K562 (cell line): ENCODE data around the gene AMH. TPM values are rescaled to one million over a fixed set of nuclear protein-coding genes. Genes with fewer than 3 reads are reported as not detected.

Experiments
- BHLHE40 ChIP-seq: IDR thresholded peaks from 2 replicates; pipeline ENCODE4 v1.6.1; 2011; ENCODE audit warnings: low read length, improper control_type of control experiment
- CBX8 ChIP-seq: fragments of 200-600 bp; sonication (generic); IDR thresholded peaks from 2 replicates; pipeline ENCODE4 v1.6.1; 2012; ENCODE audit warnings: borderline replicate concordance, mixed run types, low read depth, mild to moderate bottlenecking, moderate library complexity, mixed read lengths, low read length, control low read depth, inconsistent platforms; ENCODE audit not compliant: poor library complexity, severe bottlenecking; ENCODE audit errors: extremely low read depth
- DACH1 ChIP-seq: fragments of 450-650 bp; IDR thresholded peaks from 2 replicates; pipeline ENCODE4 v1.6.1; 2018; ENCODE audit not compliant: partially characterized antibody
- ELF4 ChIP-seq: fragments of 450-650 bp; formaldehyde crosslinking; IDR thresholded peaks from 2 replicates; pipeline ENCODE4 v1.4.0; 2022; ENCODE audit warnings: missing genetic modification characterization
- HDAC2 ChIP-seq: fragments of 450-650 bp; IDR thresholded peaks from 2 replicates; pipeline ENCODE4 v1.6.1; 2016; ENCODE audit warnings: mild to moderate bottlenecking
- HDAC8 ChIP-seq: fragments of 450-650 bp; IDR thresholded peaks from 2 replicates; pipeline ENCODE4 v1.6.1; 2016; ENCODE audit warnings: mild to moderate bottlenecking, missing genetic modification characterization, moderate library complexity, missing compliant biosample characterization
- HNRNPK ChIP-seq: fragments of 200-400 bp; formaldehyde crosslinking; IDR thresholded peaks from one replicate; pipeline ENCODE4 v1.6.1; 2018; ENCODE audit warnings: mild to moderate bottlenecking, low read depth, low read length; ENCODE audit not compliant: poor library complexity, severe bottlenecking
- KAT2B ChIP-seq: IDR thresholded peaks from one replicate; pipeline ENCODE4 v1.6.1; 2012; ENCODE audit warnings: low read depth, mild to moderate bottlenecking, control low read depth, inconsistent platforms, low read length, moderate library complexity
- KLF10 ChIP-seq: fragments of 250-450 bp; sonication (Bioruptor Pico); IDR thresholded peaks from 2 replicates; pipeline ENCODE4 v1.6.1; 2021; ENCODE audit warnings: matching md5 sums
- L3MBTL2 ChIP-seq: fragments of 450-650 bp; IDR thresholded peaks from 2 replicates; pipeline ENCODE4 v1.6.1; 2016; ENCODE audit warnings: mild to moderate bottlenecking, moderate library complexity
- ZNF12 ChIP-seq: sonication (generic); formaldehyde crosslinking; IDR thresholded peaks from 2 replicates; pipeline ENCODE4 v1.4.0; 2020; ENCODE audit warnings: mild to moderate bottlenecking, missing genetic modification reagents
- ZNF133 ChIP-seq: fragments of 250-450 bp; sonication (Bioruptor Pico); IDR thresholded peaks from 2 replicates; pipeline ENCODE4 v1.4.0; 2020; ENCODE audit warnings: mild to moderate bottlenecking
- ZNF79 ChIP-seq: fragments of 250-450 bp; sonication (Bioruptor Pico); IDR thresholded peaks from 2 replicates; pipeline ENCODE4 v1.4.0; 2020; ENCODE audit warnings: low read depth, mild to moderate bottlenecking, moderate library complexity
- polyA plus RNA-seq, 8 experiments: library from polyadenylated mRNA; depleted of rRNA in 4 of 8; stranded (reverse) in 5 of 8; unstranded in 3 of 8; fragments of >200 nt; fragmentation: Nextera tagmentation in 2 of 8; fragmentation: Illumina TruSeq in 1 of 8; extraction: Ambion mirVana in 2 of 8; extraction: Trizol in 1 of 8; gene quantifications; 2 replicates each; pipeline versions ENCODE4 v1.2.1 to v1.2.3, GENCODE V29; 2011 to 2014; ENCODE audit warnings: inconsistent platforms in 1 of 8, missing spikeins in 1 of 8
- total RNA-seq, 7 experiments: library from RNA; depleted of rRNA in 6 of 7; stranded (reverse); fragments of >200 nt in 6 of 7; fragmentation: Illumina TruSeq in 2 of 7; extraction: Trizol in 2 of 7; gene quantifications; 2 replicates each; pipeline versions ENCODE4 v1.2.1 to v1.2.3, GENCODE V29; 2011 to 2021; ENCODE audit warnings: low replicate concordance in 1 of 7
- TF ChIP-seq, protein P1 (sequence below): fragments of 250-450 bp; sonication (Bioruptor Pico); IDR thresholded peaks from 2 replicates; pipeline ENCODE4 v1.8.0; 2021; ENCODE audit warnings: borderline replicate concordance, mild to moderate bottlenecking, moderate library complexity; ENCODE audit not compliant: poor library complexity, severe bottlenecking
- TF ChIP-seq, protein P2 (sequence below), 3 experiments: fragments of 200-800 bp in 1 of 3; fragments of 250-450 bp in 1 of 3; fragments of 450-650 bp in 1 of 3; sonication (Bioruptor Pico) in 1 of 3; sonication (Bioruptor generic) in 1 of 3; formaldehyde crosslinking in 1 of 3; IDR thresholded peaks; 2 replicates each; pipeline versions ENCODE4 v1.6.1 to v1.8.0; 2016 to 2022; ENCODE audit warnings: mild to moderate bottlenecking in 2 of 3, missing genetic modification characterization in 2 of 3, missing compliant biosample characterization in 1 of 3, moderate library complexity in 1 of 3
- TF ChIP-seq, protein P3 (sequence below): fragments of 250-450 bp; sonication (Bioruptor Pico); IDR thresholded peaks from 2 replicates; pipeline ENCODE4 v1.5.0; 2022; ENCODE audit warnings: mild to moderate bottlenecking
- TF ChIP-seq, protein P4 (sequence below): fragments of 200-800 bp; sonication (Bioruptor generic); IDR thresholded peaks from 2 replicates; pipeline ENCODE4 v1.6.1; 2017; ENCODE audit warnings: missing genetic modification characterization, missing compliant biosample characterization

The AMH gene
- total and polyA plus RNA-seq, 9 of the 15 experiments (the other 6 are each of a cell fraction or from before 2014, with no cell fraction given), result 0.29 to 27.4 (median 2.6) TPM; not detected in 2

DNA sequence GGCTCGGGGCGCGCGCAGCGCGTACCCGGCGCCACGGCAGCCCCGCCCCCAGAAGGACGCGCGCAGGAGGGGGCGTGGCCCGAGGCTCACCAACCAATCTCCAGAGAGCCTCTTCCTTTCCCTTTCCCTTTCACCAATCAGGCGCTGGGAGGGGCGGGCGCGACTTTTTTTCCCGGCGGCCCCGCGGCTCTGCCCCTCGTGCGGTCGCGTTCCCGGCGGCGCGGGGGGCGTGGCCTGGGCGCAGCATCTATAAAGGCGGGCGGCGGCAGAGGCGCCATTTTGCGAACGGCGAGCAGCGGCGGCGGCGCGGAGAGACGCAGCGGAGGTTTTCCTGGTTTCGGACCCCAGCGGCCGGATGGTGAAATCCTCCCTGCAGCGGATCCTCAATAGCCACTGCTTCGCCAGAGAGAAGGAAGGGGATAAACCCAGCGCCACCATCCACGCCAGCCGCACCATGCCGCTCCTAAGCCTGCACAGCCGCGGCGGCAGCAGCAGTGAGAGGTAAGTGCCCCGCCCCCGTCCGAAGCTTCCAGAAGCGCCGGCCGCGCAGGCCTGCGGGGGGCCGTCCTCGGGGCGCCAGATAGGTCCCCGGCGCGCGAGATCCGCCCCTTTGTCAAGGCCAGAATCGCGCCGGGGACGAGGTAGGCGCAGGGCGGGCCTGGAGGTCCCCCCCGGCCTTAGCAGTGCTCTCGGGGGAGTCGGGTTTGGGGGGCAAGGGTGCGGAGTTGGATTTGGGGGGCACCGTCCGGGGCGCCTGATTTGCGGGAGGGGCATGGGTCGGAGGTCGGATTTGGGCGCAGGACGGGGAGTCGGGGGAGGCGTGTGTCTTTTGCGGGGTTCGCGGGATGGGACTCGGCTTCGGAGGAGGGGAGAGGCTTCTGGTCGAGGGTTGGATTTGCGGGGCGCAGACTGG, 20.4 kb downstream of the AMH start (continued):
- TF ChIP-seq HNRNPK, result peak; percentile 16
- no peak for TF ChIP-seq ZNF12 (CRISPR knock-in tag)
- no peak; the same call in 1 of the 2 replicates for TF ChIP-seq HDAC2
- TF ChIP-seq, protein P1, sequence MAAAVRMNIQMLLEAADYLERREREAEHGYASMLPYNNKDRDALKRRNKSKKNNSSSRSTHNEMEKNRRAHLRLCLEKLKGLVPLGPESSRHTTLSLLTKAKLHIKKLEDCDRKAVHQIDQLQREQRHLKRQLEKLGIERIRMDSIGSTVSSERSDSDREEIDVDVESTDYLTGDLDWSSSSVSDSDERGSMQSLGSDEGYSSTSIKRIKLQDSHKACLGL (CRISPR knock-in tag), result no peak
- no peak for TF ChIP-seq CBX8
- no peak for TF ChIP-seq KLF10 (CRISPR knock-in tag)
- 0 out of 2 replicates have a peak, but pooled peaks have one; percentile 16 for TF ChIP-seq HDAC8 (tag)
- no peak for TF ChIP-seq DACH1
- no peak for TF ChIP-seq KAT2B
- TF ChIP-seq ZNF133 (CRISPR knock-in tag), result no peak
- peak; percentile 91 for TF ChIP-seq BHLHE40
- TF ChIP-seq, protein P2, sequence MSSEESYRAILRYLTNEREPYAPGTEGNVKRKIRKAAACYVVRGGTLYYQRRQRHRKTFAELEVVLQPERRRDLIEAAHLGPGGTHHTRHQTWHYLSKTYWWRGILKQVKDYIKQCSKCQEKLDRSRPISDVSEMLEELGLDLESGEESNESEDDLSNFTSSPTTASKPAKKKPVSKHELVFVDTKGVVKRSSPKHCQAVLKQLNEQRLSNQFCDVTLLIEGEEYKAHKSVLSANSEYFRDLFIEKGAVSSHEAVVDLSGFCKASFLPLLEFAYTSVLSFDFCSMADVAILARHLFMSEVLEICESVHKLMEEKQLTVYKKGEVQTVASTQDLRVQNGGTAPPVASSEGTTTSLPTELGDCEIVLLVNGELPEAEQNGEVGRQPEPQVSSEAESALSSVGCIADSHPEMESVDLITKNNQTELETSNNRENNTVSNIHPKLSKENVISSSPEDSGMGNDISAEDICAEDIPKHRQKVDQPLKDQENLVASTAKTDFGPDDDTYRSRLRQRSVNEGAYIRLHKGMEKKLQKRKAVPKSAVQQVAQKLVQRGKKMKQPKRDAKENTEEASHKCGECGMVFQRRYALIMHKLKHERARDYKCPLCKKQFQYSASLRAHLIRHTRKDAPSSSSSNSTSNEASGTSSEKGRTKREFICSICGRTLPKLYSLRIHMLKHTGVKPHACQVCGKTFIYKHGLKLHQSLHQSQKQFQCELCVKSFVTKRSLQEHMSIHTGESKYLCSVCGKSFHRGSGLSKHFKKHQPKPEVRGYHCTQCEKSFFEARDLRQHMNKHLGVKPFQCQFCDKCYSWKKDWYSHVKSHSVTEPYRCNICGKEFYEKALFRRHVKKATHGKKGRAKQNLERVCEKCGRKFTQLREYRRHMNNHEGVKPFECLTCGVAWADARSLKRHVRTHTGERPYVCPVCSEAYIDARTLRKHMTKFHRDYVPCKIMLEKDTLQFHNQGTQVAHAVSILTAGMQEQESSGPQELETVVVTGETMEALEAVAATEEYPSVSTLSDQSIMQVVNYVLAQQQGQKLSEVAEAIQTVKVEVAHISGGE (CRISPR knock-in tag; IDR thresholded peaks at IDR 0.05), result peak in 1 of 3 experiments; percentile 83; a peak in 2 of 6 replicates
- TF ChIP-seq, protein P3, sequence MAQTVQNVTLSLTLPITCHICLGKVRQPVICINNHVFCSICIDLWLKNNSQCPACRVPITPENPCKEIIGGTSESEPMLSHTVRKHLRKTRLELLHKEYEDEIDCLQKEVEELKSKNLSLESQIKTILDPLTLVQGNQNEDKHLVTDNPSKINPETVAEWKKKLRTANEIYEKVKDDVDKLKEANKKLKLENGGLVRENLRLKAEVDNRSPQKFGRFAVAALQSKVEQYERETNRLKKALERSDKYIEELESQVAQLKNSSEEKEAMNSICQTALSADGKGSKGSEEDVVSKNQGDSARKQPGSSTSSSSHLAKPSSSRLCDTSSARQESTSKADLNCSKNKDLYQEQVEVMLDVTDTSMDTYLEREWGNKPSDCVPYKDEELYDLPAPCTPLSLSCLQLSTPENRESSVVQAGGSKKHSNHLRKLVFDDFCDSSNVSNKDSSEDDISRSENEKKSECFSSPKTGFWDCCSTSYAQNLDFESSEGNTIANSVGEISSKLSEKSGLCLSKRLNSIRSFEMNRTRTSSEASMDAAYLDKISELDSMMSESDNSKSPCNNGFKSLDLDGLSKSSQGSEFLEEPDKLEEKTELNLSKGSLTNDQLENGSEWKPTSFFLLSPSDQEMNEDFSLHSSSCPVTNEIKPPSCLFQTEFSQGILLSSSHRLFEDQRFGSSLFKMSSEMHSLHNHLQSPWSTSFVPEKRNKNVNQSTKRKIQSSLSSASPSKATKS (CRISPR knock-in tag), result no peak
- TF ChIP-seq L3MBTL2, result peak; percentile 57
- TF ChIP-seq ZNF79, result no peak
- peak; percentile 54; the same call in 1 of the 2 replicates for TF ChIP-seq ELF4 (CRISPR knock-in tag)
- TF ChIP-seq, protein P4, sequence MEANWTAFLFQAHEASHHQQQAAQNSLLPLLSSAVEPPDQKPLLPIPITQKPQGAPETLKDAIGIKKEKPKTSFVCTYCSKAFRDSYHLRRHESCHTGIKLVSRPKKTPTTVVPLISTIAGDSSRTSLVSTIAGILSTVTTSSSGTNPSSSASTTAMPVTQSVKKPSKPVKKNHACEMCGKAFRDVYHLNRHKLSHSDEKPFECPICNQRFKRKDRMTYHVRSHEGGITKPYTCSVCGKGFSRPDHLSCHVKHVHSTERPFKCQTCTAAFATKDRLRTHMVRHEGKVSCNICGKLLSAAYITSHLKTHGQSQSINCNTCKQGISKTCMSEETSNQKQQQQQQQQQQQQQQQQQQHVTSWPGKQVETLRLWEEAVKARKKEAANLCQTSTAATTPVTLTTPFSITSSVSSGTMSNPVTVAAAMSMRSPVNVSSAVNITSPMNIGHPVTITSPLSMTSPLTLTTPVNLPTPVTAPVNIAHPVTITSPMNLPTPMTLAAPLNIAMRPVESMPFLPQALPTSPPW (CRISPR knock-in tag), result peak; percentile 75
